Uterus (tissue), 2 donors: ENCODE results near the gene PPIP5K2.

ENCODE experiments used
- POLR2A ChIP-seq, 2 donors: fragments of 450-650 bp; IDR thresholded peaks; one replicate each; pipeline ENCODE4 v1.6.1; 2016; ENCODE audit warnings: antibody characterized with exemption in 2 of 2, mild to moderate bottlenecking in 1 of 2, moderate library complexity in 1 of 2
- TF ChIP-seq, protein P1 (sequence below), 4 experiments: fragments of 200-600 bp in 2 of 4; fragments of 450-650 bp in 2 of 4; sonication (generic) in 2 of 4; IDR thresholded peaks; one replicate each; pipeline ENCODE4 v1.5.1; 2016 to 2019; ENCODE audit warnings: antibody characterized with exemption in 4 of 4, mild to moderate bottlenecking in 2 of 4, moderate library complexity in 1 of 4

DNA sequence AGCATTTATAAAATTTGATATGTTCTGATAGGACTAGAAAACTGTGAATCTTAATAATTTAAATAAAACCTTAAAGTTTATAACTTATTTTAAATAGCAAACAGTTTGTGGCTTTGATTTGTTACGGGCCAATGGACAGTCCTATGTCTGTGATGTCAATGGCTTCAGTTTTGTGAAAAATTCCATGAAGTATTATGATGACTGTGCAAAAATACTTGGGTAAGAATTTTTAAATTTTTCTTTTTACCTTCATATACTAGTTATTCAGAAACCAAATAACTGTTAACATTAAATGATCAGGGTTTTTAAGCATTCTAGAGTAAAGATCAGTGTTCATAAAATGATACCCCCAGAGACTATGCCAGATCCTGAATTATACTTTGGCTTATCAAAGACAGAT is 31.1 kb downstream of the PPIP5K2 start:
- TF ChIP-seq, protein P1, sequence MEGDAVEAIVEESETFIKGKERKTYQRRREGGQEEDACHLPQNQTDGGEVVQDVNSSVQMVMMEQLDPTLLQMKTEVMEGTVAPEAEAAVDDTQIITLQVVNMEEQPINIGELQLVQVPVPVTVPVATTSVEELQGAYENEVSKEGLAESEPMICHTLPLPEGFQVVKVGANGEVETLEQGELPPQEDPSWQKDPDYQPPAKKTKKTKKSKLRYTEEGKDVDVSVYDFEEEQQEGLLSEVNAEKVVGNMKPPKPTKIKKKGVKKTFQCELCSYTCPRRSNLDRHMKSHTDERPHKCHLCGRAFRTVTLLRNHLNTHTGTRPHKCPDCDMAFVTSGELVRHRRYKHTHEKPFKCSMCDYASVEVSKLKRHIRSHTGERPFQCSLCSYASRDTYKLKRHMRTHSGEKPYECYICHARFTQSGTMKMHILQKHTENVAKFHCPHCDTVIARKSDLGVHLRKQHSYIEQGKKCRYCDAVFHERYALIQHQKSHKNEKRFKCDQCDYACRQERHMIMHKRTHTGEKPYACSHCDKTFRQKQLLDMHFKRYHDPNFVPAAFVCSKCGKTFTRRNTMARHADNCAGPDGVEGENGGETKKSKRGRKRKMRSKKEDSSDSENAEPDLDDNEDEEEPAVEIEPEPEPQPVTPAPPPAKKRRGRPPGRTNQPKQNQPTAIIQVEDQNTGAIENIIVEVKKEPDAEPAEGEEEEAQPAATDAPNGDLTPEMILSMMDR (IDR thresholded peaks at IDR 0.05), result no peak
- TF ChIP-seq POLR2A (IDR thresholded peaks at IDR 0.05), result no peak
